K562 treated with DMSO at 1 percent for 24 hours (cell line): ENCODE data around the gene ZNRF2. TPM values are rescaled to one million over a fixed set of nuclear protein-coding genes. Genes with fewer than 3 reads are reported as not detected.

Source experiments
- total RNA-seq: library from RNA; unstranded; fragments of 300-600 nt; gene quantifications from 2 replicates; pipeline ENCODE4 v1.2.3, GENCODE V29; 2022; ENCODE audit warnings: low read depth; ENCODE audit not compliant: insufficient read depth

Gene ZNRF2
- 12.8 and 13.3 TPM in 2 replicates for total RNA-seq

GRCh38 chr7:30284298-30285066 lies at the start of gene ZNRF2:
TSS of gene ZNRF2 (plus strand) at chr7:30284597. CDS start at chr7:30285358, 761 bp downstream.

Other genes with a start within 250 kb of the ZNRF2 start
- gene MTURN, start 149.6 kb upstream of the ZNRF2 start, total RNA-seq: 6.1 and 9.3 TPM in 2 replicates
- 7.1 and 10.0 TPM in 2 replicates for gene NOD1, start 194.2 kb downstream of the ZNRF2 start, total RNA-seq
- 43.0 and 55.6 TPM in 2 replicates for gene GGCT, start 220.2 kb downstream of the ZNRF2 start, total RNA-seq